B cell (primary cell): ENCODE measurements around the gene RALGAPA2.

Source experiments
- EZH2 ChIP-seq: IDR thresholded peaks from 2 replicates; pipeline ENCODE4 v1.6.1; 2012; ENCODE audit warnings: borderline replicate concordance, low read depth, mild to moderate bottlenecking, moderate library complexity, low read length; ENCODE audit not compliant: insufficient read depth, poor library complexity, severe bottlenecking
- TF ChIP-seq, protein P1 (sequence below): fragments of 200-600 bp; IDR thresholded peaks from one replicate; pipeline ENCODE4 v1.8.0; 2022; ENCODE audit warnings: antibody characterized with exemption, mild to moderate bottlenecking

DNA sequence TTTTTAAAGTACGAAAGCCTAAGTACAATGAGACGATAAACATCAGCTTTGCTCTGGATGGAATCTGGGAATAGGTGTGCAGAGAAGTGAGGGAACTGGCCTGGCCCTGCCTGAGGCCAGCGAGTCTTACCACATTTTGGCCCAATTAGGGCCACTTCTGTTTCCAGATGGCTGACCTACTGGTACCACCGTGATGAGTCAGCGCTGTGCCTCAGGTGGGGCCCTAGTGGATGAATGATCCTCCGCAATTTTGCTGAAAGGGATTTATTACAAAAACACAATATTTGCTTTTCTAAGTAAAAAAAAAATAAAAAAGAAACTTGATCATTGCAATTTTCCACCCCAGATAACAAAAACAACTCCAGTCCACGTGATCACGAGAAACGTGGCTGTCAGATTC, 322.1 kb downstream of the RALGAPA2 start:
- TF ChIP-seq, protein P1, sequence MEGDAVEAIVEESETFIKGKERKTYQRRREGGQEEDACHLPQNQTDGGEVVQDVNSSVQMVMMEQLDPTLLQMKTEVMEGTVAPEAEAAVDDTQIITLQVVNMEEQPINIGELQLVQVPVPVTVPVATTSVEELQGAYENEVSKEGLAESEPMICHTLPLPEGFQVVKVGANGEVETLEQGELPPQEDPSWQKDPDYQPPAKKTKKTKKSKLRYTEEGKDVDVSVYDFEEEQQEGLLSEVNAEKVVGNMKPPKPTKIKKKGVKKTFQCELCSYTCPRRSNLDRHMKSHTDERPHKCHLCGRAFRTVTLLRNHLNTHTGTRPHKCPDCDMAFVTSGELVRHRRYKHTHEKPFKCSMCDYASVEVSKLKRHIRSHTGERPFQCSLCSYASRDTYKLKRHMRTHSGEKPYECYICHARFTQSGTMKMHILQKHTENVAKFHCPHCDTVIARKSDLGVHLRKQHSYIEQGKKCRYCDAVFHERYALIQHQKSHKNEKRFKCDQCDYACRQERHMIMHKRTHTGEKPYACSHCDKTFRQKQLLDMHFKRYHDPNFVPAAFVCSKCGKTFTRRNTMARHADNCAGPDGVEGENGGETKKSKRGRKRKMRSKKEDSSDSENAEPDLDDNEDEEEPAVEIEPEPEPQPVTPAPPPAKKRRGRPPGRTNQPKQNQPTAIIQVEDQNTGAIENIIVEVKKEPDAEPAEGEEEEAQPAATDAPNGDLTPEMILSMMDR = no peak
- TF ChIP-seq EZH2 = no peak
